Measurements from ENCODE around the gene HTR1D. TPM values are rescaled to one million over a fixed set of nuclear protein-coding genes. Genes with fewer than 3 reads are reported as not detected.
A peak's percentile ranks its signal among the peaks of the same experiment; 100 is the strongest.
"Not testable (repeated sequence)": the region's sequence is repeated elsewhere in the genome, so short reads cannot be mapped to it uniquely, and the experiment has no call there.

Gene HTR1D
- total and polyA plus RNA-seq, 7 experiments from 2014 or later: not detected

- ChIA-PET CTCF (interaction anchor here (0.9 kb wide), 1 partner anchor 90 kb away, joined by 3 read pairs; no protein-coding TSS in a partner anchor), POLR2A (interaction anchor here (0.6 kb wide), 1 partner anchor 224 kb away, joined by 4 read pairs; no protein-coding TSS in a partner anchor)
- H3K4me3 ChIP-seq (ENCODE audit: low read length); H3K36me3 Mint-ChIP-seq; H3K27ac Mint-ChIP-seq; H3K4me3 Mint-ChIP-seq; H3K9me3 Mint-ChIP-seq; H3K27ac ChIP-seq (ENCODE audit: low read depth, low read length); DNase-seq; H3K9me3 ChIP-seq (ENCODE audit: control insufficient read depth in 2 of 3, low read length in 3 of 3); H3K4me1 Mint-ChIP-seq; ATAC-seq; intact Hi-C loops (cut with micrococcal nuclease); H3K36me3 ChIP-seq (ENCODE audit: control insufficient read depth in 2 of 3, insufficient read depth in 3 of 3, low read length in 3 of 3); H3K27me3 ChIP-seq (ENCODE audit: control insufficient read depth in 2 of 2, insufficient read depth in 2 of 2, low read length in 2 of 2); H3K4me1 ChIP-seq (ENCODE audit: control insufficient read depth in 2 of 2, insufficient read depth in 2 of 2, low read length in 2 of 2): not testable (repeated sequence)
- H3K27me3 Mint-ChIP-seq: peaks cover 3 to 13% (median 11%) of the 10 kb centered on the region in 5 donors
Observed at GRCh38 chr1:23188936-23189452, 28.3 kb downstream of the HTR1D start.

GRCh38 chr1:23188434-23188884, 28.8 kb downstream of the HTR1D start:
- ChIA-PET POLR2A (no interaction called here), CTCF (interaction anchor here (1.1 to 8.5 kb wide), 2 partner anchors 38 to 88 kb away, joined by 3 to 295 read pairs; no protein-coding TSS in a partner anchor)
- H3K9me3 ChIP-seq (ENCODE audit: control insufficient read depth in 2 of 3, low read length in 3 of 3): no peaks in the 10 kb centered on the region
- H3K4me3 Mint-ChIP-seq: no peak overlapping the region
- peaks cover 0 to 7% of the 10 kb centered on the region in 2 donors for H3K4me1 ChIP-seq (ENCODE audit: control insufficient read depth in 2 of 2, insufficient read depth in 2 of 2, low read length in 2 of 2)
- H3K27me3 ChIP-seq (ENCODE audit: control insufficient read depth in 2 of 2, insufficient read depth in 2 of 2, low read length in 2 of 2): no peaks in the 10 kb centered on the region
- no peaks in the 10 kb centered on the region for H3K9me3 Mint-ChIP-seq
- H3K4me3 ChIP-seq (ENCODE audit: low read length): no peak overlapping the region
- H3K36me3 ChIP-seq (ENCODE audit: control insufficient read depth in 2 of 3, insufficient read depth in 3 of 3, low read length in 3 of 3): no peaks in the 10 kb centered on the region
- H3K27me3 Mint-ChIP-seq: peaks cover 3 to 8% (median 7%) of the 10 kb centered on the region in 5 donors
- ATAC-seq (no peak), DNase-seq (no peak)
- H3K27ac ChIP-seq (ENCODE audit: low read depth, low read length): no peak overlapping the region
- intact Hi-C loops (cut with micrococcal nuclease): no loop called here
- peaks cover 0 to 2% (median 0%) of the 10 kb centered on the region in 5 donors for H3K36me3 Mint-ChIP-seq
- H3K27ac Mint-ChIP-seq: no peak overlapping the region
- peaks cover 0 to 8% (median 4%) of the 10 kb centered on the region in 7 donors for H3K4me1 Mint-ChIP-seq

GRCh38 chr1:23187637-23188036, 29.7 kb downstream of the HTR1D start:
- H3K9me3 ChIP-seq (ENCODE audit: control insufficient read depth in 2 of 3, low read length in 3 of 3): no peaks in the 10 kb centered on the region
- H3K27me3 ChIP-seq (ENCODE audit: control insufficient read depth in 2 of 2, insufficient read depth in 2 of 2, low read length in 2 of 2): no peaks in the 10 kb centered on the region
- no peaks in the 10 kb centered on the region for H3K9me3 Mint-ChIP-seq
- intact Hi-C loops (cut with micrococcal nuclease): no loop called here
- no peak overlapping the region for H3K4me3 ChIP-seq (ENCODE audit: low read length)
- H3K4me3 Mint-ChIP-seq: no peak overlapping the region
- DNase-seq (no peak), ATAC-seq (no peak)
- H3K27ac ChIP-seq (ENCODE audit: low read depth, low read length): no peak overlapping the region
- H3K27me3 Mint-ChIP-seq: peaks cover 0 to 8% (median 3%) of the 10 kb centered on the region in 5 donors
- peaks cover 0 to 7% of the 10 kb centered on the region in 2 donors for H3K4me1 ChIP-seq (ENCODE audit: control insufficient read depth in 2 of 2, insufficient read depth in 2 of 2, low read length in 2 of 2)
- no peak overlapping the region for H3K27ac Mint-ChIP-seq
- H3K36me3 Mint-ChIP-seq: no peaks in the 10 kb centered on the region
- ChIA-PET CTCF (interaction anchor here (0.7 to 8.5 kb wide), 3 partner anchors 38 to 217 kb away, joined by 3 to 295 read pairs (median 3); no protein-coding TSS in a partner anchor), POLR2A (no interaction called here)
- no peaks in the 10 kb centered on the region for H3K36me3 ChIP-seq (ENCODE audit: control insufficient read depth in 2 of 3, insufficient read depth in 3 of 3, low read length in 3 of 3)
- H3K4me1 Mint-ChIP-seq: peaks cover 0 to 8% (median 4%) of the 10 kb centered on the region in 7 donors

- Mint-ChIP-seq H3K36me3 (no peaks in the 10 kb centered on the region), H3K4me3 (no peak overlapping the region), H3K9me3 (no peaks in the 10 kb centered on the region), H3K27me3 (peaks cover 0 to 6% (median 0%) of the 10 kb centered on the region in 5 donors), H3K4me1 (peaks cover 0 to 8% (median 4%) of the 10 kb centered on the region in 7 donors), H3K27ac (no peak overlapping the region)
- DNase-seq (no peak), ATAC-seq (no peak)
- H3K27ac ChIP-seq (ENCODE audit: low read depth, low read length): no peak overlapping the region
- CTCF ChIA-PET: interaction anchor here (0.6 to 8.5 kb wide), 19 partner anchors 10 to 164 kb away, joined by 3 to 295 read pairs (median 4); partner anchors contain the start of gene LUZP1
- no peaks in the 10 kb centered on the region for H3K27me3 ChIP-seq (ENCODE audit: control insufficient read depth in 2 of 2, insufficient read depth in 2 of 2, low read length in 2 of 2)
- intact Hi-C loops (cut with micrococcal nuclease): no loop called here
- H3K36me3 ChIP-seq (ENCODE audit: control insufficient read depth in 2 of 3, insufficient read depth in 3 of 3, low read length in 3 of 3): no peaks in the 10 kb centered on the region
- no peak overlapping the region for H3K4me3 ChIP-seq (ENCODE audit: low read length)
- no peaks in the 10 kb centered on the region for H3K9me3 ChIP-seq (ENCODE audit: control insufficient read depth in 2 of 3, low read length in 3 of 3)
- peaks cover 0 to 7% of the 10 kb centered on the region in 2 donors for H3K4me1 ChIP-seq (ENCODE audit: control insufficient read depth in 2 of 2, insufficient read depth in 2 of 2, low read length in 2 of 2)
- POLR2A ChIA-PET: interaction anchor here (1.1 kb wide), 1 partner anchor 85 kb away, joined by 4 read pairs; no protein-coding TSS in a partner anchor
Observed at GRCh38 chr1:23185381-23185780, 31.9 kb downstream of the HTR1D start.

- DNase-seq (peak; percentile 28 to 66 (median 45)), ATAC-seq (peak; percentile 47)
- intact Hi-C loops (cut with micrococcal nuclease): loop anchor here (1.0 kb wide), 2 partner anchors 86 to 208 kb away; no protein-coding TSS in a partner anchor
- H3K9me3 ChIP-seq (ENCODE audit: control insufficient read depth in 2 of 3, low read length in 3 of 3): no peaks in the 10 kb centered on the region
- no peaks in the 10 kb centered on the region for H3K27me3 ChIP-seq (ENCODE audit: control insufficient read depth in 2 of 2, insufficient read depth in 2 of 2, low read length in 2 of 2)
- H3K4me3 ChIP-seq (ENCODE audit: low read length): no peak overlapping the region
- Mint-ChIP-seq H3K9me3 (no peaks in the 10 kb centered on the region), H3K27me3 (peaks cover 0 to 11% (median 0%) of the 10 kb centered on the region in 5 donors), H3K4me1 (peaks cover 0 to 8% (median 4%) of the 10 kb centered on the region in 7 donors), H3K27ac (peak overlapping the region in 2 of 9 donors; percentile 31 to 60), H3K4me3 (peak overlapping the region in 9 of 10 donors; percentile 55 to 81 (median 77)), H3K36me3 (no peaks in the 10 kb centered on the region)
- H3K36me3 ChIP-seq (ENCODE audit: control insufficient read depth in 2 of 3, insufficient read depth in 3 of 3, low read length in 3 of 3): no peaks in the 10 kb centered on the region
- H3K27ac ChIP-seq (ENCODE audit: low read depth, low read length): no peak overlapping the region
- peaks cover 0 to 7% of the 10 kb centered on the region in 2 donors for H3K4me1 ChIP-seq (ENCODE audit: control insufficient read depth in 2 of 2, insufficient read depth in 2 of 2, low read length in 2 of 2)
- POLR2A ChIA-PET: interaction anchor here (1.1 to 1.3 kb wide), 3 partner anchors 84 to 86 kb away, joined by 3 to 4 read pairs (median 4); no protein-coding TSS in a partner anchor
- CTCF ChIA-PET: interaction anchor here (0.6 to 8.5 kb wide), 25 partner anchors 10 to 219 kb away, joined by 3 to 295 read pairs (median 4); partner anchors contain the start of gene LUZP1
Observed at GRCh38 chr1:23184212-23184934, 32.9 kb downstream of the HTR1D start.

- CTCF ChIA-PET: interaction anchor here (8.5 kb wide), 1 partner anchor 79 kb away, joined by 295 read pairs; no protein-coding TSS in a partner anchor
- no peak overlapping the region for H3K27ac ChIP-seq (ENCODE audit: low read depth, low read length)
- H3K36me3 Mint-ChIP-seq: peaks cover 0 to 3% (median 0%) of the 10 kb centered on the region in 5 donors
- no peak overlapping the region for H3K4me3 ChIP-seq (ENCODE audit: low read length)
- peaks cover 0 to 21% (median 12%) of the 10 kb centered on the region in 7 donors for H3K4me1 Mint-ChIP-seq
- peaks cover 0 to 38% (median 5%) of the 10 kb centered on the region in 5 donors for H3K27me3 Mint-ChIP-seq
- no peaks in the 10 kb centered on the region for H3K9me3 Mint-ChIP-seq
- no peaks in the 10 kb centered on the region for H3K27me3 ChIP-seq (ENCODE audit: control insufficient read depth in 2 of 2, insufficient read depth in 2 of 2, low read length in 2 of 2)
- intact Hi-C loops (cut with micrococcal nuclease): no loop called here
- POLR2A ChIA-PET: no interaction called here
- H3K4me3 Mint-ChIP-seq: no peak overlapping the region
- no peak overlapping the region for H3K27ac Mint-ChIP-seq
- peaks cover 0 to 7% of the 10 kb centered on the region in 2 donors for H3K4me1 ChIP-seq (ENCODE audit: control insufficient read depth in 2 of 2, insufficient read depth in 2 of 2, low read length in 2 of 2)
- H3K9me3 ChIP-seq (ENCODE audit: control insufficient read depth in 2 of 3, low read length in 3 of 3): no peaks in the 10 kb centered on the region
- ATAC-seq: no peak
- no peak for DNase-seq
- H3K36me3 ChIP-seq (ENCODE audit: control insufficient read depth in 2 of 3, insufficient read depth in 3 of 3, low read length in 3 of 3): no peaks in the 10 kb centered on the region
Observed at GRCh38 chr1:23179862-23180261, 37.4 kb downstream of the HTR1D start.
